ENCODE data around the gene NR2E1. TPM values are rescaled to one million over a fixed set of nuclear protein-coding genes. Genes with fewer than 3 reads are reported as not detected.

NR2E1 gene
- total and polyA plus RNA-seq, 2 experiments from 2014 or later = not detected

DNA sequence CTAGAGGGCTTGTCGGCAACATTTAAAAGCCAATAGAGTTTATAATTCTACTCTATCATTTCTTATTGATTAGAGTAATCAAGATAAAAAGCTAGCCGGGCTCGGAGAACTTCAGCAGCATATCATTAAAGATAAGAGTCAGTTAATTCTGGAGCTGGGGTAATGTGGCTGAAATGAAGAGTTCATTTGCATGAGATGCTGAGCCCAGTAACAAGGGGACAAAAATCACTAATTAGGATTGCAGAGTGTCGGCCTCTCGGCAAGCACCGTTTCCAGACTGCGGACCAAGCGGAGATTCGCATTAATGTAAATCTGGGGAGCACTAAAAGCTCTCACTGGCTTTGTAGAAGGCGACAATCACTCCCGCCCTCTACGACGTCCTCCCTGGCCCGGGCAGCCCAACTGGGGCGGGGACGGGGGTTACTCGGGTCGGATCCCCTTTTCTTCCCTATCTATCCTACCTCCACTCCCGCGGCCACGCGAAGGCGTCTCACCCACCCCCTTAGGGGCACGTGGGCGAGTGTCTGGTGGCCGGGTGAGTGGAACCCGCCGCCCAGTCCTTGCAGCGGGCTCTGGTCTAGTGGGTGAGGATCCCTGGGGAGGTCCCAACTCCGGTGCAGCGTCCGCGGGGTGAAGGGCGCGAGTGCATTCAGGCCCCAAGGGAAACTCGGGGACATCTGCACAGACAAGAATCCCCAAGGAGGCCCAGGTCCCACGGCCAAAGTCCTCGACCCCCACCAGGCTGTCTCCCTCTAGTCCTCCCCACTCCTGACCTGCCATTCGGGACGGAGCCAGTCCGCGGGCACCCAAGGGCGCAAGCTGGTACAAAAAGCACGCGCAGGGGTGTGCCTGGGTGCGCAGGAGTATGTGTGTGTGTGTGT is 49.0 kb upstream of the NR2E1 start:
- Histone ChIP-seq H3K4me2 (peak overlapping the region; percentile 85), H2AFZ (no peak overlapping the region), H3K9me2 (ENCODE audit: insufficient read depth) (no peaks in the 10 kb centered on the region), H3K27me3 (ENCODE audit: insufficient read depth) (peaks cover 100% of the 10 kb centered on the region), H3F3A (replicated peaks; ENCODE audit: low read depth) (peaks cover 36% of the 10 kb centered on the region), H4K20me1 (replicated peaks; ENCODE audit: insufficient read depth) (peaks cover 11% of the 10 kb centered on the region; the same call in 1 of the 2 replicates), H3K79me2 (replicated peaks; ENCODE audit: insufficient read depth) (no peaks in the 10 kb centered on the region), H3K36me3 (ENCODE audit: insufficient read depth) (no peaks in the 10 kb centered on the region), H3K4me1 (ENCODE audit: insufficient read depth) (peaks cover 50% of the 10 kb centered on the region), H3K4me3 (peak overlapping the region; percentile 64), H3K27ac (ENCODE audit: low read depth) (no peak overlapping the region)
- Mint-ChIP-seq H3K9me3 (peaks cover 4% of the 10 kb centered on the region; the same call in 2 of the 3 replicates), H3K36me3 (ENCODE audit: low read depth) (no peaks in the 10 kb centered on the region; the same call in 2 of the 3 replicates), H3K27me3 (ENCODE audit: insufficient read depth, low read depth, poor library complexity) (peaks cover 97% of the 10 kb centered on the region), H3K4me1 (peaks cover 59% of the 10 kb centered on the region), H3K27ac (no peak overlapping the region), H3K4me3 (peak overlapping the region; percentile 65)
- TF ChIP-seq POLR2AphosphoS5 (IDR thresholded peaks at IDR 0.05; ENCODE audit: low read depth) (no peak), STAT1 (IDR thresholded peaks at IDR 0.05; ENCODE audit: unreplicated experiment) (no peak), ZNF331 (CRISPR knock-in tag; IDR thresholded peaks at IDR 0.05; ENCODE audit: low read depth) (no peak), EZH2phosphoT487 (IDR thresholded peaks at IDR 0.05; ENCODE audit: unreplicated experiment) (peak; percentile 81), EZH2 (IDR thresholded peaks at IDR 0.05; ENCODE audit: low read depth, unreplicated experiment) (peak; percentile 96), CTCF (conservative IDR thresholded peaks at IDR 0.05; ENCODE audit: low read depth in 2 of 2) (no peak), JUNB (IDR thresholded peaks at IDR 0.05; ENCODE audit: unreplicated experiment) (no peak)
- TF ChIP-seq, protein P1, sequence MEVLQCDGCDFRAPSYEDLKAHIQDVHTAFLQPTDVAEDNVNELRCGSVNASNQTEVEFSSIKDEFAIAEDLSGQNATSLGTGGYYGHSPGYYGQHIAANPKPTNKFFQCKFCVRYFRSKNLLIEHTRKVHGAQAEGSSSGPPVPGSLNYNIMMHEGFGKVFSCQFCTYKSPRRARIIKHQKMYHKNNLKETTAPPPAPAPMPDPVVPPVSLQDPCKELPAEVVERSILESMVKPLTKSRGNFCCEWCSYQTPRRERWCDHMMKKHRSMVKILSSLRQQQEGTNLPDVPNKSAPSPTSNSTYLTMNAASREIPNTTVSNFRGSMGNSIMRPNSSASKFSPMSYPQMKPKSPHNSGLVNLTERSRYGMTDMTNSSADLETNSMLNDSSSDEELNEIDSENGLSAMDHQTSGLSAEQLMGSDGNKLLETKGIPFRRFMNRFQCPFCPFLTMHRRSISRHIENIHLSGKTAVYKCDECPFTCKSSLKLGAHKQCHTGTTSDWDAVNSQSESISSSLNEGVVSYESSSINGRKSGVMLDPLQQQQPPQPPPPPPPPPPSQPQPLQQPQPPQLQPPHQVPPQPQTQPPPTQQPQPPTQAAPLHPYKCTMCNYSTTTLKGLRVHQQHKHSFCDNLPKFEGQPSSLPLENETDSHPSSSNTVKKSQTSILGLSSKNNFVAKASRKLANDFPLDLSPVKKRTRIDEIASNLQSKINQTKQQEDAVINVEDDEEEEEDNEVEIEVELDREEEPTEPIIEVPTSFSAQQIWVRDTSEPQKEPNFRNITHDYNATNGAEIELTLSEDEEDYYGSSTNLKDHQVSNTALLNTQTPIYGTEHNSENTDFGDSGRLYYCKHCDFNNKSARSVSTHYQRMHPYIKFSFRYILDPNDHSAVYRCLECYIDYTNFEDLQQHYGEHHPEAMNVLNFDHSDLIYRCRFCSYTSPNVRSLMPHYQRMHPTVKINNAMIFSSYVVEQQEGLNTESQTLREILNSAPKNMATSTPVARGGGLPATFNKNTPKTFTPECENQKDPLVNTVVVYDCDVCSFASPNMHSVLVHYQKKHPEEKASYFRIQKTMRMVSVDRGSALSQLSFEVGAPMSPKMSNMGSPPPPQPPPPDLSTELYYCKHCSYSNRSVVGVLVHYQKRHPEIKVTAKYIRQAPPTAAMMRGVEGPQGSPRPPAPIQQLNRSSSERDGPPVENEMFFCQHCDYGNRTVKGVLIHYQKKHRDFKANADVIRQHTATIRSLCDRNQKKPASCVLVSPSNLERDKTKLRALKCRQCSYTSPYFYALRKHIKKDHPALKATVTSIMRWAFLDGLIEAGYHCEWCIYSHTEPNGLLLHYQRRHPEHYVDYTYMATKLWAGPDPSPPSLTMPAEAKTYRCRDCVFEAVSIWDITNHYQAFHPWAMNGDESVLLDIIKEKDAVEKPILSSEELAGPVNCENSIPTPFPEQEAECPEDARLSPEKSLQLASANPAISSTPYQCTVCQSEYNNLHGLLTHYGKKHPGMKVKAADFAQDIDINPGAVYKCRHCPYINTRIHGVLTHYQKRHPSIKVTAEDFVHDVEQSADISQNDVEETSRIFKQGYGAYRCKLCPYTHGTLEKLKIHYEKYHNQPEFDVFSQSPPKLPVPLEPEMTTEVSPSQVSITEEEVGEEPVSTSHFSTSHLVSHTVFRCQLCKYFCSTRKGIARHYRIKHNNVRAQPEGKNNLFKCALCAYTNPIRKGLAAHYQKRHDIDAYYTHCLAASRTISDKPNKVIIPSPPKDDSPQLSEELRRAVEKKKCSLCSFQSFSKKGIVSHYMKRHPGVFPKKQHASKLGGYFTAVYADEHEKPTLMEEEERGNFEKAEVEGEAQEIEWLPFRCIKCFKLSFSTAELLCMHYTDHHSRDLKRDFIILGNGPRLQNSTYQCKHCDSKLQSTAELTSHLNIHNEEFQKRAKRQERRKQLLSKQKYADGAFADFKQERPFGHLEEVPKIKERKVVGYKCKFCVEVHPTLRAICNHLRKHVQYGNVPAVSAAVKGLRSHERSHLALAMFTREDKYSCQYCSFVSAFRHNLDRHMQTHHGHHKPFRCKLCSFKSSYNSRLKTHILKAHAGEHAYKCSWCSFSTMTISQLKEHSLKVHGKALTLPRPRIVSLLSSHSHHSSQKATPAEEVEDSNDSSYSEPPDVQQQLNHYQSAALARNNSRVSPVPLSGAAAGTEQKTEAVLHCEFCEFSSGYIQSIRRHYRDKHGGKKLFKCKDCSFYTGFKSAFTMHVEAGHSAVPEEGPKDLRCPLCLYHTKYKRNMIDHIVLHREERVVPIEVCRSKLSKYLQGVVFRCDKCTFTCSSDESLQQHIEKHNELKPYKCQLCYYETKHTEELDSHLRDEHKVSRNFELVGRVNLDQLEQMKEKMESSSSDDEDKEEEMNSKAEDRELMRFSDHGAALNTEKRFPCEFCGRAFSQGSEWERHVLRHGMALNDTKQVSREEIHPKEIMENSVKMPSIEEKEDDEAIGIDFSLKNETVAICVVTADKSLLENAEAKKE (CRISPR knock-in tag; IDR thresholded peaks at IDR 0.05) = no peak
- peak; percentile 55 for DNase-seq (ENCODE audit: low spot score)
- no peak for ATAC-seq
